Tibial nerve (tissue), 4 donors: ENCODE data around the gene DAPK2.

Experiments
- CTCF ChIP-seq, 5 experiments: fragments of 200-600 bp in 3 of 5; fragments of 450-650 bp in 2 of 5; sonication (generic) in 3 of 5; IDR thresholded peaks; one replicate each; pipeline ENCODE4 v1.5.1; 2016 to 2019; ENCODE audit warnings: antibody characterized with exemption in 5 of 5, mild to moderate bottlenecking in 3 of 5, moderate library complexity in 2 of 5
- EP300 ChIP-seq, 2 donors: sonication (generic); formaldehyde crosslinking; IDR thresholded peaks; one replicate each; pipeline ENCODE4 v1.6.1; 2017; ENCODE audit warnings: antibody characterized with exemption in 2 of 2, mild to moderate bottlenecking in 1 of 2
- POLR2A ChIP-seq, 2 donors: fragments of 450-650 bp; IDR thresholded peaks; one replicate each; pipeline ENCODE4 v1.6.1; 2017; ENCODE audit warnings: antibody characterized with exemption in 2 of 2, mild to moderate bottlenecking in 2 of 2, moderate library complexity in 2 of 2

- no peak for TF ChIP-seq CTCF (IDR thresholded peaks at IDR 0.05)
- TF ChIP-seq POLR2A (IDR thresholded peaks at IDR 0.05) = no peak
- TF ChIP-seq EP300 (IDR thresholded peaks at IDR 0.05) = peak in 1 of 2 donors; percentile 52
These were observed 43.4 kb upstream of the DAPK2 start for GRCh38 chr15:64089543-64090280.
